GM11168 (cell line): Measurements from ENCODE around the gene CDK11A.
"Not testable (repeated sequence)": the region's sequence is repeated elsewhere in the genome, so short reads cannot be mapped to it uniquely, and the experiment has no call there.

ENCODE experiments used
- in situ Hi-C: fragments of 300-500 bp; cut with MboI; formaldehyde crosslinking; loops from one replicate; pipeline ENCODE4 v1.12.0; 2022; ENCODE audit warnings: low sequenced_read_pairs; ENCODE audit not compliant: unreplicated experiment

The CDK11A gene

DNA sequence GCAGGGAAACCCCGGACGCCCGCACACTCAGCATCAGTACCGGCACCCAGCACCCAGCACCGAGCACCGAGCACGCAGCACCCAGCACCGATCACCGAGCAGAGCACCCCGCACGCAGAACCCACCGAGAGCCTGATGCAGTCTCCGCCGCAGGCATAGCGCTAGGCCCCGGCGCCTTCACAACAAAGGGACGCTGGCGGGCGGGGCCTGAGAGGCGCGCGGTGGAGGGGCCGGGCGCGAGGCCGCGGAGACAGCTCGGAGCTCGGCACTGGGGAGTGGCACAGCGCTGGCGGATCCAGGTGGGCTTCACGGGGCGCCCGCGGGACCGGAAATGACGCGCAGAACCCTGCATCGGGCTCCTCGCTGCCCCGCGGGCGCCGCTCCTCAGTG lies 31.8 kb downstream of the CDK11A start:
- in situ Hi-C loops = not testable (repeated sequence)

GRCh38 chr1:1691443-1691842 lies 32.7 kb downstream of the CDK11A start:
- in situ Hi-C loops = not testable (repeated sequence)

DNA sequence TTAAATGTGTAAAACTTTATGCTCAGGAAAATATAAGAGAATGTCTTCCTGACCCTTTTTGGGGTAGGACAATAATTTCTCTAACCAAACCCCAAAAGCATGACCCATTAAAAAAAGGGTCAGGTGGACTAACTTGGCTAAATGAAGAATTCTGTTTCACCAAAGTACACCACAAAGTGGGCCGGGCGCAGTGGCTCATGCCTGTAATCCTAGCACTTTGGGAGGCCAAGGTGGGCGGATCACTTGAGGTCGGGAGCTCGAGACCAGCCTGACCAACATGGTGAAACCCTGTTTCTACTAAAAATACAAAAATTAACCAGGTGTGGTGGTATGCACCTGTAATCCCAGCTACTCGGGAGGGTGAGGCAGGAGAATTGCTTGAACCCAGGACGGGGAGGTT lies 34.6 kb downstream of the CDK11A start:
- in situ Hi-C loops = not testable (repeated sequence)

- in situ Hi-C loops = no loop called here
Observed at GRCh38 chr1:1687846-1688245, 36.3 kb downstream of the CDK11A start.

- in situ Hi-C loops = no loop called here
Observed at GRCh38 chr1:1684031-1684681, 40.0 kb downstream of the CDK11A start.

DNA sequence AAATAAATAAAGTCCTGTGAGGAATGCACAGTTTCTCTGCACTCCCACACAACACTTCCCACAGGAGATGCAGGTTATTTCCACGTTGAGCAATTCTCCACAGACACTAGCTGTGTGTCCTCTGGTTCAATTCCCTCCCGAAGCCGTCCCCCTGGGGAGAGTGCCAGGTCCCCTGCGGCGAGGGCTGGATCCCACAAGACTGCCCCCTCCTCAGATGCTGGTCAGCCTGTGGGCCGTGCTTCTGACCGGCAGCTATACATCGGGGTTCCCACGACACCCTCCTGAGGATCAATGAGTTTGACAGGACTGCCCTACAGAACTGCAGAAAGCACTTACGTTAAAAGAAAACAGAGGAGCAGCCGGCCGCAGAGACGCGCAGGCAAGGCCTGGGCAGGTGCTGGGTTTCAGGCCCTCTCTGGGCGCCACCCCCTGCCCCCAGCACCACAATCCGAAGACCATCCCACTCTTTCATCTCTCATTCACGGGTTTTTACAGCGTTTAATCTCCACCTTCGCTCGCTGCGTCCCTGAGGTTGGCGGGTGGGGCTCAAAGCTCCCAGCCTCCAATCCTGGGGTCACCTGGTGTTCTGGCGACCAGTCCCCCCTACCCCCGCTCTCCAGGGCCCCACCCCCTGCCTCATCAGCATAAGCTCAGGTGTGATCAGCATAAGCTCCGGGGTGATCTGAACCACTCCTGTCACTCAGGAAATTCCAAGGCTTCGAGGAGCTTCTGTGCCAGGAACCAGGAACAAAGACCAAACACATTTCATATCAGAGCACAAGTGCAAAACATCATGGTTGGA lies 40.9 kb downstream of the CDK11A start:
- in situ Hi-C loops = no loop called here

- in situ Hi-C loops = no loop called here
Observed at GRCh38 chr1:1680912-1681273, 43.3 kb downstream of the CDK11A start.

DNA sequence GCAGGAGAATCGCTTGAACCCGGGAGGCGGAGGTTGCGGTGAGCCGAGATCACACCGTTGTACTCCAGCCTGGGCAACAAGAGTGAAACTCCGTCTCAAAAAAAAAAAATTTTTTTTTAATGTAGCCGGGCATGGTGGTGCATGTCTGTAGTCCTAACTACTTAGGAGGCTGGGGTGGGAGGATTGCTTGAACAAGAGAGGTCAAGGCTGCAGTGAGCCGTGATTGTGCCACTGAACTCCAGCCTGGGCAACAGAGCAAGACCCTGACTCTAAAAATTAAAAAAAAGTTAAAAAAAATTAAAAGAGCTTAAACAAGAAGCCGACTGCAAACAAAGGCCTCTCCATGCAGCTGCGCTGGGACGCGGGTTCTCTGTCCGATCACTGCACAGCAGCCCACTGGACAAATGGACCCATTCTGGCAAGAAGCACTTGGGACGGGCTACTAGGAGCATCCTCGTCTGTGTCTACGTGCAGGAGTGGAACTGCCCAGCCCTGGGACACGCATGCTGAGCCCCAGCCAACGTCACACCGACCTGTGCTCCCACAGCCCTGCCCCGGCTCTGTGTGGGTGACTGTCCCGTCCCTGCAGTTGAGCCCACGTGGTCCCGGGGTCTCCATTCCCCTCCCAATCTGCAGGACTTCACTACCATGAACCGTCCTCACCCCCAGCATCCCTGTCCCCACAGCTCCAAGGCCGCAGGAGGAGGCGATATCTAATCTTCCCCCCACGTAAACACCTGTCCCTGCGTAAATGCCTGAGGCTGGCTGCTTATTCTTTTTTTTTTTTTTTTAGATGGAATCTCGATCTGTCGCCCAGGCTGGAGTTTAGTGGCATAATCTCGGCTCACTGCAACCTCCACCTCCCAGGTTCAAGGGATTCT lies 43.9 kb downstream of the CDK11A start:
- in situ Hi-C loops = no loop called here

GRCh38 chr1:1678581-1679380 lies 45.4 kb downstream of the CDK11A start:
- in situ Hi-C loops = no loop called here

GRCh38 chr1:1677718-1678580 lies 46.2 kb downstream of the CDK11A start:
- in situ Hi-C loops = no loop called here

- in situ Hi-C loops = not testable (repeated sequence)
Observed at GRCh38 chr1:1676087-1676486, 48.1 kb downstream of the CDK11A start.

DNA sequence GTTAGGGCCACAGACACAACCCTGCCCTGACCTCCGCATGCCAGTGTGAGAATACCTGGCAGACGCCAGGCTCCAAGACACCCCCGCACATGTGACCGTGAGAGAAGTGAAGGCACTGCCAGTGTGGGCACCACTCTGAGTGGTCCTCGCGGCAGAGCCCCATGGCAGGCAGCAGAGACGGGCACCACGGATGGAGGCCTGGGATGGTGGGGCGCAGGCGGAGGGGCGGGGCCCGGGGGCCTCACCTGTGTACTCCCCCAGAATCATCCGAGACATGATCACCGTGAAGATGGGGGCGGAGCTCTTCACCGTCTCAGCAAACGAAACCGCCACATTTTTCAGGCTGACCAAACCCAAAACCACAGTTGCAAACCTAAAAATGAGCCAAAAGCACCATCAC lies 48.9 kb downstream of the CDK11A start:
- in situ Hi-C loops = not testable (repeated sequence)

GRCh38 chr1:1674806-1675205 lies 49.4 kb downstream of the CDK11A start:
- in situ Hi-C loops = not testable (repeated sequence)

GRCh38 chr1:1672181-1672965 lies 51.8 kb downstream of the CDK11A start:
- in situ Hi-C loops = no loop called here

DNA sequence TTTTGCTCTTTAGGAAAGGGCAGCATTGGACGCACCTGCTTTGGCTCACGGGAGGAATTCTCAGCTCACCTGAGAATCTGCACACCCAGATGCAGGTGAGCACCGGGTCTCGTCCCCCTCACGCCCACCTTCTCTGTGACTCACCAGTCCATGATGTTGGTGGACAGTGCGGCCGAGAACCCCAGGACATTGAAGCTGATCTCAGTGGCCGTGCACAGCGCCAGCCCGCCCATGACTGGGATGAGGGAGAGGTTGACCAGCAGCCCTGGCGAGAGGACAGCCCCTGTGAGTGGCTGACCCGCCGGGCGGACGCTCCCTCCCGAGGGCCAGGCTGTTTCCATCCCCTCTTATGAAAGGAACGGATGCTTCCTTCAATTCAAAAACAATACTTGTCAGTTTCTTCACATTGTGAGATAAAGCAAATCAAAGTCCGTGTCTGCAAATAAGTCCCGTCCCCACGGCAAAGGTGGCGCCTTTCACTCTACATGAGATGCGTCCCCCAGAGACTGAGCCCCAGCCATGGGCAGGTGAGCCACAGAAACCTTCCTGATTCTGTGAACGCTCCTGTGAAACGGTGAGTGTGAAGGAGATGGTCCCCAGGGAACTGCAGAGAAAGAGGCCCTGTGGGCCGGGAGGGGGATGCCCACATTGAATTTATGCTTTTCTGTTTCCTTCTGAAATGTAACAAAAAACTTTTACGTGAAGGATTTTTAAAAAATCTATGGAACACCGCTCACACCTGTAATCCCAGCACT lies 52.6 kb downstream of the CDK11A start:
- in situ Hi-C loops = no loop called here

DNA sequence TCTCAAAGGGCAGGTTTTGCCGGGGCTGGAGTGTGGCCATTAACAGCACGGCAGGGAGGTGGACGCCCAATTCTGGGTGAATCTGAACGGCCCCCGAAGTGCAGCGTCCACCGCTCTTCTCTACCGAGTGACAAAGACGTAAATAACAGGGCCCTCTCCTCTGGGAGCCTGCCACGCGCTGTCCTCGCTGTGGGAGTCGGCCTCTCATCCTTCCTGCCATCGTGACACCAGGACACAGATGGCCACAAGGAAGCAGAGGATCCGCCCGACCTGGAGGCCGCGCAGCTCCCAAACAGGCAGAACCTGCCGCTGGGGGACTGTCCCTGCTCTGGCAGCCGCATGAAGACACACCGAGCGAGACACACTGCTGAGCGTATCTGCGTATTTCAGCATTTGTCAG lies 53.3 kb downstream of the CDK11A start:
- in situ Hi-C loops = no loop called here

- in situ Hi-C loops = no loop called here
Observed at GRCh38 chr1:1669468-1670440, 54.4 kb downstream of the CDK11A start.
